Measurements from ENCODE around the gene AEBP1.

DNA sequence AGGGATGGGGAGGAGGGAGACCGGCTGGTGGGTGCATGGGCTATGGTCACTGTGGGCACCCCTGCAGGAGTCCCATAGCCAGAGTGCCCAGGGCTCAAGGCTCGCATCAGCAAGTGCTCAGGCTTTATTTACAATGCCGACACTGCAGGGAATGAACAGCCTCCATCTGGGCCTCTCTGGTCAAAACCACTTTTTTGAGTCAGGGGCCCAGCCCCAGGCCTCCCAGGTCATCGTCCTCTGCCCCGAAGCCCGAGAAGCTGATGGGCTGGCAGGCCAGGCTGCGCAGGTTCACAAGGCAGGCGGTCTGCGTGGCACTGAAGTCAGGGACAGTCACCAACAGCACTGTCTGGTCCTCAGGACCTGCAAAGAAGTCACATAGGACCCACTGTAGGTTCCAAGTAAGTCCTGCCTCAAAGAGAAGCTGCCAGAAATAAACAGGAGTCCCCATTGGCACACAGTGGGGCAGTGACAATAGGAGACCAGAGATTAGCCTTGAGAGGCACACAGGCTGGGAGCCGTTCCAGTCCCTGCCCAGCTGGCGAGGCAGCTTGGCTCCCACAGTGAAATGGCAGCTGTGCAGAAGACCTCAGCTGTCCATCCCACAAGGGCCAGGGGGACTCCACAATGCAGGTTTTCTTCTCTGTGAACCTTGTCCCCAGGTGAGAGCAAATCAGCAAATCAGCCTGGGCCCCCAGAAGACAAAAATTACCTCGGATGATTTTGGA lies 10.6 kb downstream of the AEBP1 start:
- TF ChIP-seq EZH2phosphoT487 (IDR thresholded peaks at IDR 0.05; ENCODE audit: borderline replicate concordance, low read depth, low read length) = no peak
- TF ChIP-seq, protein P1, sequence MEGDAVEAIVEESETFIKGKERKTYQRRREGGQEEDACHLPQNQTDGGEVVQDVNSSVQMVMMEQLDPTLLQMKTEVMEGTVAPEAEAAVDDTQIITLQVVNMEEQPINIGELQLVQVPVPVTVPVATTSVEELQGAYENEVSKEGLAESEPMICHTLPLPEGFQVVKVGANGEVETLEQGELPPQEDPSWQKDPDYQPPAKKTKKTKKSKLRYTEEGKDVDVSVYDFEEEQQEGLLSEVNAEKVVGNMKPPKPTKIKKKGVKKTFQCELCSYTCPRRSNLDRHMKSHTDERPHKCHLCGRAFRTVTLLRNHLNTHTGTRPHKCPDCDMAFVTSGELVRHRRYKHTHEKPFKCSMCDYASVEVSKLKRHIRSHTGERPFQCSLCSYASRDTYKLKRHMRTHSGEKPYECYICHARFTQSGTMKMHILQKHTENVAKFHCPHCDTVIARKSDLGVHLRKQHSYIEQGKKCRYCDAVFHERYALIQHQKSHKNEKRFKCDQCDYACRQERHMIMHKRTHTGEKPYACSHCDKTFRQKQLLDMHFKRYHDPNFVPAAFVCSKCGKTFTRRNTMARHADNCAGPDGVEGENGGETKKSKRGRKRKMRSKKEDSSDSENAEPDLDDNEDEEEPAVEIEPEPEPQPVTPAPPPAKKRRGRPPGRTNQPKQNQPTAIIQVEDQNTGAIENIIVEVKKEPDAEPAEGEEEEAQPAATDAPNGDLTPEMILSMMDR (conservative IDR thresholded peaks at IDR 0.05; ENCODE audit: low read length) = no peak

Measured in OCI-LY7 (cell line).